ENCODE results near the gene DSP.

DNA sequence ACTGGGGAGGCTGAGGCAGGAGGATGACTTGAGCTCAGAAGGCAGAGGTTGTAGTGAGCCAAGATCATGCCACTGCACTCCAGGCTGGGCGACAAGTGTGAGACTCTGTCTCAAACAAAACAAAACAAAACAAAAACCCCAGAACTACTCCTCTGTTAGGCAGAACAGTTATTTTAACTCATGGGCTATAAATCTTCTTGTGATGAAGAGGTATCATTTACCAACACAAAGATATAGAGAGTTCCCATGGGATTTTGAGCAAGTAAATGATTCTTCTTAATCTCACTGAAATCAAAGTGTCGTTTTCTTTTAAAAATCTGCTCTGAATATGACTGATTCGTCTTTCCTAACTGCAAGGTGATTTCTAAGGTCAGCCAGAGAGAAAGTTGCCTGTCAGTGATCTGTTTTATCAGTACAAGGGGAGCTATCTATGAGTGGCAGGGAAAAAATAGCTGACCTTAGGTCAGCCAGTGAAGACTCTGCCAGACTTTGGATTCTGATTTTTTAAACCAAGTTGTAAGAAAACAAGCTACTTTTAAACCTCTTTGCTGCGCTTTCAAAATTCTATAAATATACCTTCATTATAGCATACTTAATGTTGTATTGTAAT lies 3.8 kb upstream of the DSP start:
- TF ChIP-seq CTCF (conservative IDR thresholded peaks at IDR 0.05; ENCODE audit: low read length) (no peak), EZH2phosphoT487 (IDR thresholded peaks at IDR 0.05; ENCODE audit: borderline replicate concordance) (no peak)

Measured in Loucy (cell line).